COLO668 (cell line): ENCODE data around the gene DMTF1.
"Not testable (repeated sequence)": the region's sequence is repeated elsewhere in the genome, so short reads cannot be mapped to it uniquely, and the experiment has no call there.

Source experiments
- DNase-seq: peaks from one replicate; lab custom pipeline; 2025; ENCODE audit not compliant: unreplicated experiment; lab: John Stamatoyannopoulos, UW

Gene DMTF1

GRCh38 chr7:87152112-87152896 lies at the start of gene DMTF1:
TSS of gene DMTF1 (plus strand) at chr7:87152453. CDS start at chr7:87164942, 12,489 bp downstream.
- peak; percentile 96 for DNase-seq

GRCh38 chr7:87105401-87105800 lies 46.9 kb upstream of the DMTF1 start:
- no peak for DNase-seq

GRCh38 chr7:87106974-87107612 lies 45.2 kb upstream of the DMTF1 start:
- no peak for DNase-seq

GRCh38 chr7:87107949-87108776 lies 44.1 kb upstream of the DMTF1 start:
- DNase-seq, result no peak

GRCh38 chr7:87110778-87111177 lies 41.5 kb upstream of the DMTF1 start:
- DNase-seq, result no peak

- no peak for DNase-seq
Measured at GRCh38 chr7:87111877-87112276, 40.4 kb upstream of the DMTF1 start.

- DNase-seq, result no peak
Measured at GRCh38 chr7:87113077-87113476, 39.2 kb upstream of the DMTF1 start.

GRCh38 chr7:87113904-87114303 lies 38.3 kb upstream of the DMTF1 start:
- DNase-seq, result not testable (repeated sequence)

GRCh38 chr7:87115772-87116171 lies 36.5 kb upstream of the DMTF1 start:
- DNase-seq, result not testable (repeated sequence)

GRCh38 chr7:87116315-87116714 lies 35.9 kb upstream of the DMTF1 start:
- no peak for DNase-seq

- no peak for DNase-seq
Measured at GRCh38 chr7:87119581-87119980, 32.7 kb upstream of the DMTF1 start.

- no peak for DNase-seq
Measured at GRCh38 chr7:87123105-87123504, 29.1 kb upstream of the DMTF1 start.

GRCh38 chr7:87127019-87127418 lies 25.2 kb upstream of the DMTF1 start:
- no peak for DNase-seq

GRCh38 chr7:87128861-87129267 lies 23.4 kb upstream of the DMTF1 start:
- DNase-seq, result no peak

- no peak for DNase-seq
Measured at GRCh38 chr7:87129332-87129731, 22.9 kb upstream of the DMTF1 start.

GRCh38 chr7:87129848-87130247 lies 22.4 kb upstream of the DMTF1 start:
- no peak for DNase-seq

GRCh38 chr7:87131771-87132170 lies 20.5 kb upstream of the DMTF1 start:
- DNase-seq, result no peak

GRCh38 chr7:87137271-87137670 lies 15.0 kb upstream of the DMTF1 start:
- no peak for DNase-seq

GRCh38 chr7:87139514-87139913 lies 12.7 kb upstream of the DMTF1 start:
- no peak for DNase-seq

GRCh38 chr7:87140271-87140748 lies 11.9 kb upstream of the DMTF1 start:
- DNase-seq, result no peak

GRCh38 chr7:87144173-87144657 lies 8.0 kb upstream of the DMTF1 start:
- no peak for DNase-seq
